H9 (cell line): Measurements from ENCODE around the gene DOCK2. TPM values are rescaled to one million over a fixed set of nuclear protein-coding genes. Genes with fewer than 3 reads are reported as not detected.

Experiments used
- DNase-seq: peaks from one replicate; pipeline ENCODE4 v3.0.0-alpha.2; 2017
- H2AFZ ChIP-seq: one replicate; pipeline ENCODE4 v1.6.1; 2013; ENCODE audit warnings: mild to moderate bottlenecking, low read length, control low read depth, moderate library complexity
- H2AK5ac ChIP-seq: 2 replicates; pipeline ENCODE4 v1.6.1; 2013; ENCODE audit warnings: low read length, control low read depth, mixed read lengths; ENCODE audit not compliant: insufficient read length
- H2BK120ac ChIP-seq: one replicate; pipeline ENCODE4 v1.6.1; 2013; ENCODE audit warnings: low read depth, mild to moderate bottlenecking, low read length, control low read depth, inconsistent platforms; ENCODE audit not compliant: poor library complexity, severe bottlenecking
- H2BK12ac ChIP-seq: 2 replicates; pipeline ENCODE4 v1.6.1; 2013; ENCODE audit warnings: low read length, control low read depth, mixed read lengths, low read depth; ENCODE audit not compliant: insufficient read length
- H2BK15ac ChIP-seq: 2 replicates; pipeline ENCODE4 v1.6.1; 2013; ENCODE audit warnings: low read depth, low read length, control low read depth
- H2BK20ac ChIP-seq: one replicate; pipeline ENCODE4 v1.6.1; 2013; ENCODE audit warnings: low read depth, mild to moderate bottlenecking, low read length, control low read depth, inconsistent platforms; ENCODE audit not compliant: poor library complexity, severe bottlenecking
- H2BK5ac ChIP-seq: 2 replicates; pipeline ENCODE4 v1.6.1; 2013; ENCODE audit warnings: low read length, control low read depth, mixed read lengths; ENCODE audit not compliant: insufficient read length
- H3K14ac ChIP-seq: 2 replicates; pipeline ENCODE4 v1.6.1; 2013; ENCODE audit warnings: low read length, control low read depth; ENCODE audit not compliant: insufficient read depth
- H3K18ac ChIP-seq: 2 replicates; pipeline ENCODE4 v1.6.1; 2013; ENCODE audit warnings: low read depth, mild to moderate bottlenecking, mixed read lengths, low read length, control low read depth; ENCODE audit not compliant: insufficient read length
- H3K23ac ChIP-seq: 2 replicates; pipeline ENCODE4 v1.6.1; 2013; ENCODE audit warnings: low read length, control low read depth, mixed read lengths, low read depth; ENCODE audit not compliant: insufficient read length
- H3K23me2 ChIP-seq: 2 replicates; pipeline ENCODE4 v1.6.1; 2013; ENCODE audit warnings: low read depth, mild to moderate bottlenecking, mixed read lengths, low read length, control low read depth; ENCODE audit not compliant: insufficient read length, poor library complexity, severe bottlenecking
- H3K27ac ChIP-seq: 2 replicates; pipeline ENCODE4 v1.5.1; 2013; ENCODE audit warnings: low read length, control low read depth, mixed read lengths, low read depth; ENCODE audit not compliant: insufficient read length
- H3K27me3 ChIP-seq: 2 replicates; pipeline ENCODE4 v1.6.1; 2013; ENCODE audit warnings: low read length, control low read depth, inconsistent platforms; ENCODE audit not compliant: insufficient read depth
- H3K4ac ChIP-seq: 2 replicates; pipeline ENCODE4 v1.6.1; 2013; ENCODE audit warnings: low read depth, mild to moderate bottlenecking, control low read depth, inconsistent platforms, low read length, moderate library complexity
- H3K4me1 ChIP-seq: 2 replicates; pipeline ENCODE4 v1.6.1; 2013; ENCODE audit warnings: low read length, control low read depth, inconsistent platforms; ENCODE audit not compliant: insufficient read depth
- H3K4me2 ChIP-seq: 2 replicates; pipeline ENCODE4 v1.6.1; 2013; ENCODE audit warnings: low read length, control low read depth, mixed read lengths; ENCODE audit not compliant: insufficient read length, insufficient read depth
- H3K56ac ChIP-seq: 2 replicates; pipeline ENCODE4 v1.6.1; 2013; ENCODE audit warnings: low read depth, mild to moderate bottlenecking, mixed read lengths, low read length, control low read depth; ENCODE audit not compliant: insufficient read length
- H3K79me1 ChIP-seq: 2 replicates; pipeline ENCODE4 v1.6.1; 2013; ENCODE audit warnings: low read depth, mild to moderate bottlenecking, moderate library complexity, low read length, control low read depth, inconsistent platforms; ENCODE audit not compliant: insufficient read depth, poor library complexity, severe bottlenecking
- H3K79me2 ChIP-seq: 2 replicates; pipeline ENCODE4 v1.6.1; 2013; ENCODE audit warnings: low read length, control low read depth, inconsistent platforms; ENCODE audit not compliant: insufficient read depth
- H3K9ac ChIP-seq: 2 replicates; pipeline ENCODE4 v1.6.1; 2013; ENCODE audit warnings: low read length, control low read depth, mixed read lengths; ENCODE audit not compliant: insufficient read length; ENCODE audit errors: extremely low read depth
- H3K9me3 ChIP-seq: one replicate; pipeline ENCODE4 v1.6.1; 2013; ENCODE audit warnings: low read depth, low read length, inconsistent platforms; ENCODE audit not compliant: control insufficient read depth
- H3T11ph ChIP-seq: one replicate; pipeline ENCODE4 v1.6.1; 2013; ENCODE audit warnings: mild to moderate bottlenecking, low read length, control low read depth, inconsistent platforms
- H4K20me1 ChIP-seq: one replicate; pipeline ENCODE4 v1.6.1; 2013; ENCODE audit not compliant: control insufficient read depth, insufficient read length, insufficient read depth
- H4K5ac ChIP-seq: 2 replicates; pipeline ENCODE4 v1.6.1; 2013; ENCODE audit warnings: low read depth, mild to moderate bottlenecking, mixed read lengths, low read length, control low read depth; ENCODE audit not compliant: insufficient read length
- H4K8ac ChIP-seq: replicated peaks from 2 replicates; pipeline ENCODE4 v1.6.1; 2013; ENCODE audit warnings: low read length, control low read depth, mixed read lengths, low read depth; ENCODE audit not compliant: insufficient read length
- H4K91ac ChIP-seq: 2 replicates; pipeline ENCODE4 v1.6.1; 2013; ENCODE audit warnings: low read depth, mild to moderate bottlenecking, moderate library complexity, mixed read lengths, low read length, control low read depth; ENCODE audit not compliant: insufficient read length
- H3K27ac Mint-ChIP-seq, 3 experiments: 2 replicates in 2 of 3; 3 replicates in 1 of 3; pipeline ENCODE4 v1.8.0; 2020 to 2021; ENCODE audit warnings: mixed read lengths in 3 of 3, mild to moderate bottlenecking in 1 of 3, moderate library complexity in 1 of 3
- H3K27me3 Mint-ChIP-seq: 2 replicates; pipeline ENCODE4 v1.8.0; 2021; ENCODE audit warnings: low read depth, mild to moderate bottlenecking, moderate library complexity, mixed read lengths
- H3K36me3 Mint-ChIP-seq, 3 experiments: 2 replicates in 2 of 3; 3 replicates in 1 of 3; pipeline ENCODE4 v1.8.0; 2020 to 2021; ENCODE audit warnings: low read depth in 3 of 3, mixed read lengths in 3 of 3; ENCODE audit not compliant: insufficient read depth in 1 of 3
- H3K4me1 Mint-ChIP-seq, 2 experiments: 2 replicates each; pipeline ENCODE4 v1.8.0; 2020; ENCODE audit warnings: mixed read lengths in 2 of 2
- H3K4me3 Mint-ChIP-seq, 2 experiments: 2 replicates in 1 of 2; 3 replicates in 1 of 2; pipeline ENCODE4 v1.8.0; 2020 to 2021; ENCODE audit warnings: mild to moderate bottlenecking in 2 of 2, mixed read lengths in 2 of 2, moderate library complexity in 1 of 2
- H3K9me3 Mint-ChIP-seq, 2 experiments: 2 replicates in 1 of 2; 3 replicates in 1 of 2; pipeline ENCODE4 v1.8.0; 2020; ENCODE audit warnings: mild to moderate bottlenecking in 2 of 2, mixed read lengths in 2 of 2, moderate library complexity in 1 of 2
- total RNA-seq: library from RNA; stranded (reverse); gene quantifications from 2 replicates; pipeline ENCODE4 v1.2.1, GENCODE V29; 2021
- TF ChIP-seq, protein P1 (sequence below): fragments of 200-600 bp; sonication (generic); conservative IDR thresholded peaks from 3 replicates; pipeline ENCODE4 v1.8.0; 2021; ENCODE audit warnings: antibody characterized with exemption, mild to moderate bottlenecking

DOCK2 gene
- total RNA-seq, 1 experiment from 2014 or later, result 7.8 TPM

DNA sequence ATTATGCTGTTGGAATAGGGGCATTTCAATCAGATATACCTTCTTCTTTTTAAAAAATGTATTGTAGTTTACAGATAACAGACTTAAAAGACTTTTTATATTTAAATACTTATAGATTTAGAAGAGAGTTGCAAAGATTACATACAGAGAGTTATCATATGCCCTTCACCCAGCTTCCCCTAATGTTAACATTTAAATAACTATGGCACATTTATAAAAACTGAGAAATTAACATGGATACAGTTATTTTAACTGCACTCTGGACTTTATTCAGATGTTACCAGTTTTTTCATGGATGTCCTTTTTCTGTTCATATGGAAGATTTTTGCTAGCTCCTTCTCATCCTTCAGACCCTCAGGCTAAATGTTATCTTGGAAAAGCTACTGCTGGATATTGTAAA is 123.2 kb downstream of the DOCK2 start:
- no peak overlapping the region for H4K8ac ChIP-seq
- H3K9me3 ChIP-seq, result no peaks in the 10 kb centered on the region
- Mint-ChIP-seq H3K36me3 (no peaks in the 10 kb centered on the region), H3K4me1 (peaks cover 2 to 13% of the 10 kb centered on the region in 2 experiments; a peak in 2 of 4 replicates), H3K9me3 (no peaks in the 10 kb centered on the region), H3K4me3 (no peak overlapping the region), H3K27ac (no peak overlapping the region), H3K27me3 (no peaks in the 10 kb centered on the region)
- no peaks in the 10 kb centered on the region for H3K79me1 ChIP-seq
- H3K79me2 ChIP-seq, result no peaks in the 10 kb centered on the region
- no peak overlapping the region for H3K14ac ChIP-seq
- no peak overlapping the region for H4K5ac ChIP-seq
- no peak overlapping the region for H2BK120ac ChIP-seq
- TF ChIP-seq, protein P1, sequence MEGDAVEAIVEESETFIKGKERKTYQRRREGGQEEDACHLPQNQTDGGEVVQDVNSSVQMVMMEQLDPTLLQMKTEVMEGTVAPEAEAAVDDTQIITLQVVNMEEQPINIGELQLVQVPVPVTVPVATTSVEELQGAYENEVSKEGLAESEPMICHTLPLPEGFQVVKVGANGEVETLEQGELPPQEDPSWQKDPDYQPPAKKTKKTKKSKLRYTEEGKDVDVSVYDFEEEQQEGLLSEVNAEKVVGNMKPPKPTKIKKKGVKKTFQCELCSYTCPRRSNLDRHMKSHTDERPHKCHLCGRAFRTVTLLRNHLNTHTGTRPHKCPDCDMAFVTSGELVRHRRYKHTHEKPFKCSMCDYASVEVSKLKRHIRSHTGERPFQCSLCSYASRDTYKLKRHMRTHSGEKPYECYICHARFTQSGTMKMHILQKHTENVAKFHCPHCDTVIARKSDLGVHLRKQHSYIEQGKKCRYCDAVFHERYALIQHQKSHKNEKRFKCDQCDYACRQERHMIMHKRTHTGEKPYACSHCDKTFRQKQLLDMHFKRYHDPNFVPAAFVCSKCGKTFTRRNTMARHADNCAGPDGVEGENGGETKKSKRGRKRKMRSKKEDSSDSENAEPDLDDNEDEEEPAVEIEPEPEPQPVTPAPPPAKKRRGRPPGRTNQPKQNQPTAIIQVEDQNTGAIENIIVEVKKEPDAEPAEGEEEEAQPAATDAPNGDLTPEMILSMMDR, result no peak
- no peak overlapping the region for H2BK15ac ChIP-seq
- no peak overlapping the region for H2BK20ac ChIP-seq
- H2AFZ ChIP-seq, result no peak overlapping the region
- H4K91ac ChIP-seq, result no peak overlapping the region
- H3K27me3 ChIP-seq, result no peaks in the 10 kb centered on the region
- no peak overlapping the region for H3K56ac ChIP-seq
- no peak overlapping the region for H3K18ac ChIP-seq
- H3K4me1 ChIP-seq, result peaks cover 5% of the 10 kb centered on the region; the same call in 1 of the 2 replicates
- no peaks in the 10 kb centered on the region for H3K23me2 ChIP-seq
- no peak overlapping the region for H3K9ac ChIP-seq
- no peak overlapping the region for H3K23ac ChIP-seq
- H2AK5ac ChIP-seq, result no peak overlapping the region
- H2BK12ac ChIP-seq, result no peak overlapping the region
- no peak overlapping the region for H3K4ac ChIP-seq
- no peaks in the 10 kb centered on the region for H4K20me1 ChIP-seq
- no peak overlapping the region for H2BK5ac ChIP-seq
- H3K4me2 ChIP-seq, result no peak overlapping the region
- H3K27ac ChIP-seq, result no peak overlapping the region
- H3T11ph ChIP-seq, result no peak overlapping the region
- no peak for DNase-seq
